Liver (tissue), 9 donors: Measurements from ENCODE around the gene FNBP1. TPM values are rescaled to one million over a fixed set of nuclear protein-coding genes. Genes with fewer than 3 reads are reported as not detected.

Experiments
- DNase-seq: peaks from one replicate; pipeline ENCODE4 v3.0.0-alpha.2; 2017; ENCODE audit warnings: low spot score
- H3K27ac ChIP-seq, 2 donors: one replicate each; pipeline ENCODE4 v1.7.0; 2013; ENCODE audit warnings: inconsistent platforms in 2 of 2, low read length in 2 of 2, control low read depth in 1 of 2, low read depth in 1 of 2, mild to moderate bottlenecking in 1 of 2
- H3K27me3 ChIP-seq, 4 donors: one replicate each; pipeline versions ENCODE4 v1.6.1 to v1.7.0; 2013; ENCODE audit warnings: low read length in 3 of 4, inconsistent platforms in 1 of 4, mild to moderate bottlenecking in 1 of 4, moderate library complexity in 1 of 4; ENCODE audit not compliant: control insufficient read depth in 4 of 4, insufficient read depth in 4 of 4
- H3K36me3 ChIP-seq, 4 donors: one replicate each; pipeline versions ENCODE4 v1.6.1 to v1.7.0; 2013; ENCODE audit warnings: low read length in 3 of 4, mild to moderate bottlenecking in 3 of 4, low read depth in 1 of 4, moderate library complexity in 1 of 4; ENCODE audit not compliant: control insufficient read depth in 4 of 4, insufficient read depth in 3 of 4
- H3K4me1 ChIP-seq, 4 donors: one replicate each; pipeline versions ENCODE4 v1.6.1 to v1.7.0; 2013; ENCODE audit warnings: low read length in 3 of 4, mild to moderate bottlenecking in 3 of 4, moderate library complexity in 1 of 4; ENCODE audit not compliant: control insufficient read depth in 4 of 4, insufficient read depth in 4 of 4
- H3K4me3 ChIP-seq, 3 donors: one replicate each; pipeline versions ENCODE4 v1.6.1 to v1.7.0; 2013; ENCODE audit warnings: low read length in 3 of 3, control low read depth in 1 of 3, low read depth in 1 of 3, mild to moderate bottlenecking in 1 of 3
- H3K9ac ChIP-seq, 2 donors: one replicate each; pipeline ENCODE4 v1.7.0; 2013; ENCODE audit warnings: low read length in 2 of 2, mild to moderate bottlenecking in 2 of 2, moderate library complexity in 2 of 2, control low read depth in 1 of 2, low read depth in 1 of 2
- H3K9me3 ChIP-seq, 4 donors: one replicate each; pipeline versions ENCODE4 v1.6.1 to v1.7.0; 2013; ENCODE audit warnings: low read length in 3 of 4; ENCODE audit not compliant: control insufficient read depth in 4 of 4
- ATF3 ChIP-seq: IDR thresholded peaks from 2 replicates; pipeline ENCODE4 v1.6.1; 2016; ENCODE audit warnings: antibody characterized with exemption
- CTCF ChIP-seq: fragments of 150-350 bp; IDR thresholded peaks from 2 replicates; pipeline ENCODE4 v1.5.1; 2017; ENCODE audit warnings: improper control_type of control experiment, low read depth, low read length; ENCODE audit not compliant: missing input control
- EGR1 ChIP-seq, 2 donors: IDR thresholded peaks; 2 replicates each; pipeline ENCODE4 v1.6.1; 2016 to 2018; ENCODE audit warnings: antibody characterized with exemption in 2 of 2, low read depth in 2 of 2
- FOXA1 ChIP-seq: IDR thresholded peaks from 2 replicates; pipeline ENCODE4 v1.6.1; 2016; ENCODE audit warnings: antibody characterized with exemption
- GABPA ChIP-seq, 2 donors: IDR thresholded peaks in 1 of 2; conservative IDR thresholded peaks in 1 of 2; 2 replicates each; pipeline ENCODE4 v1.6.1; 2016; ENCODE audit warnings: antibody characterized with exemption in 2 of 2, mild to moderate bottlenecking in 1 of 2, moderate library complexity in 1 of 2
- HNF4A ChIP-seq, 2 donors: conservative IDR thresholded peaks; 2 replicates each; pipeline ENCODE4 v1.6.1; 2016; ENCODE audit warnings: antibody characterized with exemption in 2 of 2, mild to moderate bottlenecking in 2 of 2
- HNF4G ChIP-seq: IDR thresholded peaks from 2 replicates; pipeline ENCODE4 v1.6.1; 2016; ENCODE audit warnings: antibody characterized with exemption
- JUND ChIP-seq, 2 donors: IDR thresholded peaks; 2 replicates each; pipeline ENCODE4 v1.6.1; 2016; ENCODE audit warnings: antibody characterized with exemption in 2 of 2
- MAX ChIP-seq: IDR thresholded peaks from 2 replicates; pipeline ENCODE4 v1.6.1; 2016; ENCODE audit warnings: antibody characterized with exemption
- NR2F2 ChIP-seq: IDR thresholded peaks from 2 replicates; pipeline ENCODE4 v1.6.1; 2016; ENCODE audit warnings: antibody characterized with exemption
- RAD21 ChIP-seq, 2 donors: IDR thresholded peaks; 2 replicates each; pipeline ENCODE4 v1.6.1; 2016; ENCODE audit warnings: antibody characterized with exemption in 2 of 2, mild to moderate bottlenecking in 2 of 2
- REST ChIP-seq: IDR thresholded peaks from 2 replicates; pipeline ENCODE4 v1.6.1; 2016; ENCODE audit warnings: antibody characterized with exemption, mild to moderate bottlenecking
- RXRA ChIP-seq, 2 donors: IDR thresholded peaks; 2 replicates each; pipeline ENCODE4 v1.6.1; 2017 to 2018; ENCODE audit warnings: antibody characterized with exemption in 2 of 2, mild to moderate bottlenecking in 1 of 2
- ZBTB33 ChIP-seq: IDR thresholded peaks from 2 replicates; pipeline ENCODE4 v1.6.1; 2016; ENCODE audit warnings: antibody characterized with exemption
- WGBS: extraction: QIAGEN DNeasy Blood & Tissue Kit; methylation state at CpG from one replicate; pipeline ENCODE4 v1.1.7; 2013; 5-methylcytosine and 5-hydroxymethylcytosine counted together
- polyA plus RNA-seq, 2 donors: library from polyadenylated mRNA; stranded (reverse) in 1 of 2; unstranded in 1 of 2; fragments of 200-250 nt in 1 of 2; fragments of >200 nt in 1 of 2; fragmentation: Nextera tagmentation in 1 of 2; extraction: Ambion mirVana in 1 of 2; gene quantifications; one replicate each; pipeline versions ENCODE4 v1.2.1 to v1.2.3, GENCODE V29; 2013 to 2015
- total RNA-seq, 2 donors: library from RNA; depleted of rRNA; stranded (reverse); fragments of >200 nt; gene quantifications; one replicate each; pipeline ENCODE4 v1.2.3, GENCODE V29; 2014
- donor health status: healthy.
- donor health status: healthy.
- donor health status: healthy.
- donor health status: healthy.
- donor health status: healthy.

Gene FNBP1
- total and polyA plus RNA-seq, 4 donors, result 6.6 to 15.6 (median 12.3) TPM

- TF ChIP-seq ZBTB33, result no peak
These were observed 193.1 kb downstream of the FNBP1 start (continued) for GRCh38 chr9:129849901-129850300.

- no peak overlapping the region for H3K27ac ChIP-seq
- peaks cover 3 to 31% (median 17%) of the 10 kb centered on the region in 4 donors for H3K36me3 ChIP-seq
- H3K27me3 ChIP-seq, result no peaks in the 10 kb centered on the region
- TF ChIP-seq CTCF, result no peak
- no peak for TF ChIP-seq ATF3
- no peak for TF ChIP-seq NR2F2
- no peak for TF ChIP-seq GABPA (IDR thresholded peaks at IDR 0.05 in 1 of 2, conservative IDR thresholded peaks at IDR 0.05 in 1 of 2)
- no peak for TF ChIP-seq EGR1 (IDR thresholded peaks at IDR 0.05; ENCODE audit: low read depth in 2 of 2)
- no peak for TF ChIP-seq HNF4A (conservative IDR thresholded peaks at IDR 0.05)
- no peak for TF ChIP-seq FOXA1
- no peak for TF ChIP-seq HNF4G
- TF ChIP-seq MAX, result no peak
- TF ChIP-seq RAD21 (IDR thresholded peaks at IDR 0.05), result no peak
- no peak for TF ChIP-seq RXRA (IDR thresholded peaks at IDR 0.05)
- TF ChIP-seq JUND (IDR thresholded peaks at IDR 0.05), result no peak
- TF ChIP-seq REST, result no peak
- H3K4me3 ChIP-seq, result no peak overlapping the region
- DNase-seq, result no peak
- 95% methylated on average over 4 of the region's 4 CpGs for WGBS
- H3K4me1 ChIP-seq, result no peaks in the 10 kb centered on the region
- H3K9ac ChIP-seq, result no peak overlapping the region
- H3K9me3 ChIP-seq, result no peaks in the 10 kb centered on the region
These were observed 194.1 kb downstream of the FNBP1 start for GRCh38 chr9:129848712-129849441.
